Muscle of back (tissue), 11 donors: ENCODE measurements around the gene CDYL2. TPM values are rescaled to one million over a fixed set of nuclear protein-coding genes. Genes with fewer than 3 reads are reported as not detected.
A peak's percentile ranks its signal among the peaks of the same experiment; 100 is the strongest.
"Not testable (repeated sequence)": the region's sequence is repeated elsewhere in the genome, so short reads cannot be mapped to it uniquely, and the experiment has no call there.

Experiments used
- DNase-seq, 3 donors: peaks; one replicate each; pipeline versions ENCODE4 v3.0.0 to v3.0.0-alpha.2; 2013
- polyA plus RNA-seq, 10 donors: library from polyadenylated mRNA; unstranded; fragments of 120-200 nt; gene quantifications; one replicate each; pipeline ENCODE4 v1.2.1, GENCODE V29; 2013; ENCODE audit not compliant: insufficient read length in 10 of 10

Gene CDYL2
- polyA plus RNA-seq, 10 donors, result 2.0 to 3.7 (median 2.8) TPM

DNA sequence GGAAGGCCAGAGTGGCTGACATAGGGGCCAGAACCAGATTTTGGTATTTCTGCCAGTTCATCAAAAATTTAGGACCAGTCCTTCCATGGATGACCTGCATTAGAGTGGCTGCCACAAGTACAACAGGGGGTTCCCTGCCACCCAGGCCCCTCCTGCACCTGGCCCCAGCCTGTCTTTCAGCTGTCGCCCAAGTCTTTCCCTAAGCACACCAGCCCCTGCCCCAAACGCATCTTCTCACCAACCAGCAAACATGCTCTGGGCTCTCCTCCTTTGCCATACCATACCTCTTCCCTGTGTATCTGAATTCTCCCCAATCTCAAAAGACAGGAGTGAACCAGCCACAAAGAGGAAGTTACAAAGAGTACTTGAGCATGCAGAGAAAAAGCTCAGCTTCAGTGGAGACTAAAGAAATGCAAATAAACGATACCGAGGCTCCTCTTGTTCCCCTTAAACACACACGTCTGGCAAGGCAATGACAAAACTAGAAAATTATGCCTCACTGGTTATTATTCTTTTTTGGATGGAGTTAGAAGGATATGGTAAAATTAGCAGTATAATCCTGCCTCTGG, 133.0 kb downstream of the CDYL2 start:
- no peak for DNase-seq

DNA sequence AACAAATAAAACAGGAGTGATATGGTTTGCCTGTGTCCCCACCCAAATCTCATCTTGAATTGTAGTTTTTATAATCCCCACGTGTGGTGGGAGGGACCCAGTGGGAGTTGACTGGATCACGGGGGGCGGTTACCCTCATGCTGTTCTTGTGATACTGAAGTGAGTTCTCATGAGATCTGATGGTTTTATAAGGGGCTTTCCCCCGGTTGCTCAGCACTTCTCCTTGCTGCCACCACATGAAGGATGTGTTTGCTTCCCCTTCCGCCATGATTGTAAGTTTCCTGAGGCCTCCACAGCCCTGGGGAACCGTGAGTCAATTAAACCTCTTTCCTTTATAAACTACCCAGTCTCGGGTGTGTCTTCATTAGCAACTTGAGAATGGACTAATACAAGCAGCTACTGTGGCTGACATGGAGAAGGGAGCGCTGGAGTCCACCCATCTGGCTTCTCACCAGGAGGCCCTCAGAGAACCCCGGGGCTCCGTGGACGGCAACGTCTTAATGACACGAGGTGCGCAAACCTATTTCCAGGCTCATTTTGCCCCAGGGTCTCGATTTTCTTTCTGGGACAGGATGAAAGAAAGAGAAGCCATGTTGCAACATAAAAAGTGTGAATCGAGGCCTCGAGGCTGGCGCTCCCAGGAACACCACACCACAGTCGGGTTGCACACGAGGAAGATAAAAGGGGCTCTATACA, 134.1 kb downstream of the CDYL2 start:
- DNase-seq, result no peak

DNA sequence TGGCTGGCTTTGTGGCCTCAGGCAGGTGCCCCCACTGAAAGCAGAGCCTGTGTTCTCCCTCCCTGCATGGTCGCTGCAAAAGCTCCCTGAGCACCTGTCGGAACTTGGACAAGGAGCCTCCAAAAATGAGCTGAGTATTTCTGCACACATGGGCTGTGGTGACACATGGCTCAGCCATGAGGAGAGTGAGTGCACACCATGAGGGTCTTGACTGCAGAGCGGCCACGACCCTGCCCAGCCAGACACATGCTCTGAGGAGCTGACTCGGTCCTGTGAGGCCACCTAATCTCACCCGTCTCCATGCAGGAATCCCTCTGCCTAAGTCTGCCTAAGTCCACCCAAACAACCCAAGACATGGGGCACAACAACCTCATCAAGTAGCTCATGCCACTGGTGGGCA, 134.7 kb downstream of the CDYL2 start:
- DNase-seq, result no peak

DNA sequence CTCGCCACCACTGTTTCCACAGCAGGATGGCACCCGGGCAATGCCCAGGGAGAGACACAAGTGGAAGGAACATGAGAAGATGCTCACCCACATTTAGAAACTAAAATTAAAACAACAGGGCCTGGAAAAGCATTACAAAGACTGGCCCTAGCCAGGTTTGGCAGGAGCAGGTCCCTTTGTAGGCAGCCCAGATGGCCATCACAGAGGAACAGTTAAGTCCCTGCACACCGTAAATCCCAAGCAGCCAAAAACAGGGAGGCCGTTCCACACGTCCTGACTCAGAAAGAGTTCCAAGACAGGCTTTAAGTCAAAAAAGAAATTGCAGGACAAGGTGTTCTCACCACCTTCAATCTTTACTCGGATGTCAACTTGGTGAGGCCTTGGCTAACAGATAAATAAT, 136.5 kb downstream of the CDYL2 start:
- no peak for DNase-seq

DNA sequence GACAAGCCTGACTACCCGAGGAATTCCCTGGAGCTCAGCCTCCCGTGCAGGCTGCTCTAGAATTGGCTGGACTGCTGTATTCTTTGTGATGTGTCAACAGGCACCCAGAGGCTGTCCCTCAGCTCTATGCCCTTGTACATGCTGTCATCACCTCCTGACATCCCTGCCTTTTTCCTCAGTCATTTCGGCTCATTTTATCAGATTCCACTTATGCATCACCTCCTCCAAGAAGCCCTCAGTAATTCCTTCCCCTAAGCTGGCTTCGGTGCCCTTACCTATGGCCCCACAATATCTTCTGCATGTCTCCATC, 137.2 kb downstream of the CDYL2 start:
- DNase-seq, result no peak

DNA sequence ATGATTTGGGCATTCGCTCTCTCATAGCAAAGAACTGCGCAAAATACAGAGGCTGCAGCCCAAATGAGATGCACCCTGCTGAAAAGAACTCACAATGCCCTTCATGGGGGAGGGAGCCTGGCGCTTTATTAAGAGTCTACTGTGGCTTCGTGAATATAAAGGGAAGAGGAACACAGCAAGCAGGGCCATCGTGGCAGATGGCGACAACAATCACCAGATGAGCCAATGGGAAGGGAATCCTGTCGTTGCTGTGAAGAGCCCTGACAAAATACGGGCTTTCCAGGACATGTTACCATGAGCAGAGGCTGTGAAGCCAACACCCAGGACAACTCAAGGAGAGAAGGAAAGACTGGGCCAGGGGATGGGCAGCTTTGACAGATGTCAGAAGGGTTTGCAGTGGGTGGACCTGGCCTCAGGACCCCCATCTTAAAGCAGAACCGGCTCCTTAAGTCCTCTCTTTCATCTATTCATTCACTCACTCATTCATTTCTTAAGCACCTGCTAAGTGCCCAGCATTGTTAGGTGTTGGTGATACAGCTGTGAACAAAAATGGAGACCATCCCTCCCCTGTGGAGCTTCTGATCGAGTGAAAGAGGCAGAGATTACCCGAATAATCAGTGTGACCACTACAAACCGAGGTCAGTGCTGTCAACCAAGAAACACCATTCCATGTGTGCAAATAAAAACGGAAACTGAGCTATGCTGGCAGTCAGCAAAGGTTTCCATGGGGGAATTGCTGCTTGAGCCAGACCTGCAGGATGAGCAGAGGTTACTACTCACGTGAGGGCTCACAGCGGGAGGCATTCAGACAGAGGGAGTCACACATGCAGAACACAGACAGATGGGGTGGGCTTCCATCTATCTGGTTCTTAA, 137.8 kb downstream of the CDYL2 start:
- DNase-seq, result peak in 1 of 3 donors; percentile 25

DNA sequence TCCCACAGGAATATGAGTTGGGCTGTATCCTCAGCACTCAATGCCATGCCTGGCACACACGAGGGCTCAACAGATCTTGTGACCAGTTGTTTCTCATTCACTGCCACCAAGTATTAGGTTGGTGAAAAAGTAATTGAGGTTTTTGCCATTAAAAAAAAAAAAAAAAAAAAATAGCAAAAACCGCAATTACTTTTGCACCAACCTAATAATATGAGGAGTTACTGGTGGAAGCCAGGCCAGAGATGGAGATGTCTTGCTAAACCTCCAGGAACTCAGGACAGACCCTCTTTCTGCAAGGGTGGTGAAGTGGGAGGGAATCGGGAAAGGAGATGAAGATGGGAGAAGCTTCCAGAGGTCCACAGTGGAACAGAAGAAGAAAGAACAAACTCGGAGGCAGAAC, 139.0 kb downstream of the CDYL2 start:
- no peak for DNase-seq

DNA sequence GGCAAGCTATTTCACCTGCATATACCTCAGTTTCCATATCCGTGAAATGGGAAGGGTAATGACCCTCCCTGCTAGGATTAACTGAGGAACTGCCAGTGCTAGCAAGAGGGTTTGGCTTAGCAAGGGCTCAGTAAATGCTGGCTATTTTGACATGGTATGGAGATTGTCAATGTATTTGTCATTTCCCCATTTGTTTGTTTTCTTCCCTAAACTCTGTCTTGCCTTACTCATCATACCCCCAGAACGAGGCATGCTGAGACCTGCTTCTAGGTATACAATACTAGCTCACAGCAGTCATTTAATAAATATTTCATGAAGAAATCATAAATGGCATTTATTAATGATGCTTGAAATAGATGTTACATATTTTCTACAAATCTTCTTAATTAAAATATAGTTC, 139.6 kb downstream of the CDYL2 start:
- no peak for DNase-seq

DNA sequence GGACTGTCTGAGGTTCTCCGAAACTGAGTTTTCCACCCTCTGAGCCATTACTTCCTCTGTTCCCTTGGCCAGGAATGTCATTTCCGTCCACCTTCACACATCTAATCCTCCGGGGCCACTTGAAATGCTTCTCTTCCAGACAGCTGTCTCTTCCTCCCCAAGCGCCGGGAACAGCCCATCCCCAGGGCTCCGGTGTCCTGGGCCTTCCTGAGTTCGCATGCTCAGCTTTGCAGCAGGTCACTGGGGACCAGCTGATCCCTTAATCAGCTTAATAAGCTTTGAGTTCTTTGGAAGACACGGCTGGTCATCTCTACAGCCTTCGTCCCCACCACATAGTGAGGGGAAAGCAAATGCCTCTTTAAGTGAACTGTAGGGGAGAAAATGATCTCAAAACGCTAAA, 140.2 kb downstream of the CDYL2 start:
- DNase-seq, result no peak

DNA sequence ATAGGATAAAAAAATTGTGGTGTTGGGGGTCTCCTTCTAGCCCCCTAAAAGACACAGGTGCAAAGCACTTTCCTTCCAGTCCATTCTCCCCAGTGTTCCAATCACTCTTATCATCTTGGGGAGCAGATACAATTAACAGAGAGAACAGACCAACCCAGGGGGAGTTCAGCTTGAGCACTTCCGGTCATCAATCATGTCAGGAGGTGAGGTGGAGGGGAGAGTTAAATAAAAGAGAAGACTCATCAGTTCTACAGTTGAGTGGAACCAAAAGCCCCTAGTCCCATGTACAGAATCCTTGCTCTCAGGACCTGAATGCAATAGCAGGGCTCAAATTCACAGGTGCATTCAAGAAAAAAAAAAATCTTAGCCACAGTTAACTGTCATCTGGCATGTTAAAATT, 141.3 kb downstream of the CDYL2 start:
- no peak for DNase-seq

DNA sequence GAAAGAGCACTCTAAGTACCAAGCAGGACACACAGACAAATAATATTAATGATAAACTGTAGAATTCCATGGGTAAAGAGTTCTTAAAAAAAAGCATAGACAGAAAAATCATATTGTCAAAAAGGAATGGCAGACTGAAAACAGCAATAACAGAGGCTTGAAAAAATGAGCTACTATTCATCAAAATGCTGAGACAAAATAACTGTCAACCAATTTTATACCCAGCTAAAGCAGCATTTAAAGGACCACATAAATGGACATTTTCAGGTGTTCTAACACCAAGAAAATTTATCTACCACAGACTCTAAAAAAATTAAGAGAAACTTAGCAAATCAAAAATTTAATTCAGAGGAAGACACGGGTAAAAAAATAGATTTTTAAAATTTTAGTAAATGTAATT, 144.5 kb downstream of the CDYL2 start:
- DNase-seq, result no peak

DNA sequence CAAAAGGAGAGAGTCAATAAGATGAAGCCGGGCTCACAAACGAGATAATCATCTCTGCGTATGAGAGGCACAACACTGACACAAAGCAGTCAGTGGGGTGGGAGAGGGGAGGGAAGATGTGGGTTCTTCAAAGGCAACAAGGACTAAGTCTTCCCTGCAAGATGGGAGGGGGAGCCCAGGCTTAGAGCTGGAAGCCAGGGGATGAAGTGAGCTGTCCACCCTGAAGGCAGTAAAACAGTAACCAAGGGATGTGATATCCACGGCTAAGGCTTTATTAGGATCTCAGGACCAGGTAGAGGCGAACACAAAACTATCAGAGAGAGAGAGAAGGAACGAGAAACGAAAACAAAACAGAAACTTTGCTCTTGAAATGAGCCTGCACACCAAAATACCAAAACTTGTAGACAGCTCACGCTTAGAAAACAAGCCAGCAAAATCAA, 147.7 kb downstream of the CDYL2 start:
- no peak for DNase-seq

DNA sequence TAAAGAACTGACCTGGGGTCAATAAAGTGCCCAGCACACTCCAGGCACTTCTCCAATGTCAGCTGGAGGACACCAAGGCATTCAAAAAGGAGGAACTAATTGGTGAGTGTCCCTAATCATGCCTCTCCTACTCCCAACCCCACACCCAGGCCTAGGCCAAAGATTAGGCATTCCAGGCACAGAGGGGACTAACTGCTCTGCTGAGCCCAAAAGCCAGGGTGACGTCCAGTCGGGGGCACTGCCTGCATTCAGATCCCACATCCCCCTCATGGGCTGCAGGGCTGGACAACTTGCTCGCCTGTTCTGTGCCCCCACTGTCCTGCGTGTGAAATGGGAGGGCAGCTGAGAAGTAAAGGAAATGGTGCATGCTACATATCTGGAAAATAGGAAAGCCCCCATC, 148.2 kb downstream of the CDYL2 start:
- no peak for DNase-seq

DNA sequence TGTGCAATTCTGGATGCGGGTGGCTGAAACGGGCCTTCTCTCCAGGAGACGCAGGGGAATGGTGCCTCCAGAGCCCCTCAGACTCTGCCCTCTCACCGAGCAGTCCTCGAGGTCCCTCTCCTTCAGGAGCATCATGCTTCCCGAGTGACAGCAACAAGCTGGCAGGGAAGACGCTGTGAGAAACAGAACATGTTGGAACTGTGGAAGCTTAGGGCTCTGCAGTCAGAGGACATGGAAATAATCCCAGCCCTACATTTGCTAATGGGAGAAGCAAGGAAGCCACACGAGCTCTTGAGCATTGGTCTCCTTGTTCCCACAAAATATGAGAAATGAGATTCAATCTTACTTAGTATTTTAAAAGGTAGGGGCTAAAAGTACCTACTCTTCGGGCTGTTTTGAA, 148.6 kb downstream of the CDYL2 start:
- DNase-seq, result no peak

DNA sequence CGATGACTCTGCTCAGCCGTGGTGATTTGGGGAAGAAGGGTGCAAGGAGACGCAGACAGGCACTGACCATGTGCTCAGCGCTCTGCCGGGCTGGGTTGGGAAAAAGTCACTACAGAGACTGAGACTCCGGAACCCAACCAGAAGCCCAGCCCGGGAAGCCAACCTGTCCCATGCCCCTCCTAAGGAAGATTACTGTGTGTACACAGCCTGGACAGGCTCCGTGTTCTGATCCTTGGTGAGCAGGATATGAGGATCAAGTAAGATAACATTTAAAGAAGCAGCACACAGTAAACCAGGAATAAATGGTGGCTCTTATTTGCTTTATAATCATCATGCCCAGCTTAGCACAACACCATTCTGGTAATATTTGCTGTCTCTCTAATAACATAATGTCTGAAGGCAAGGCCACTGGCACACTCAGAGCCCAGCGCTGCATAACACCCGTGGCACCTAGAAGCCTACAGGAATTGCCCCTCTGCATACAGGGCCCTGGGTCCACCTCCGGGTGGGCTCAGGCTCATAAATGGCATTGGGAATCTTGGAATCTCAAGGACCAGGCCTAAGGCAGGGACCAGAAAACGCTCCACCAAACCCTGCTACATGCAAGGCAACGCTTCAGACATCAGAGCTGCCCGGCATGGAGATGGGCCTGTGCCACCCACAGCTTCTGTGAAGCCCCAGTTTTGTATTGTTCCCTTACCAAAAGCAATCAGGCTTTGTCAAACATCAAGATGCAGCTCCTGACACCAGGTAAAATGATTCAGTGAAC, 150.1 kb downstream of the CDYL2 start:
- DNase-seq, result no peak

DNA sequence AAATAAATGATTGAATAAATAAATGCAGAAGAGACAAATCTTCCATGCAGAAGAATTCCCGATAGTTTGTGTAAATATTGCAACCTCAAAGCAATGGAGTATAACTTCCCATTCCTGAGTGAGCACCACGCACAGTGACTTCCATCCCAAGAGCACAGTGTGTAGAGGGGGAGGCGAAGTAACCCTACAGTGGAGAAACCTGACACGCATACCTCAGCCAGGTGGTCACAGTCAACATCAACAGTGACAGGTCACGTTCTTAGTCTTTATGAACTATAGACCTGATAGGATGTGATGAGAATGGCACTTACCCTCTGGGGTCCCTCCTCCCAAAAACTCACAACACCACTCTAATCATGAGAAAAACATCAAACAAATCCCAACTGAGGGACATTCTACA, 152.0 kb downstream of the CDYL2 start:
- no peak for DNase-seq

DNA sequence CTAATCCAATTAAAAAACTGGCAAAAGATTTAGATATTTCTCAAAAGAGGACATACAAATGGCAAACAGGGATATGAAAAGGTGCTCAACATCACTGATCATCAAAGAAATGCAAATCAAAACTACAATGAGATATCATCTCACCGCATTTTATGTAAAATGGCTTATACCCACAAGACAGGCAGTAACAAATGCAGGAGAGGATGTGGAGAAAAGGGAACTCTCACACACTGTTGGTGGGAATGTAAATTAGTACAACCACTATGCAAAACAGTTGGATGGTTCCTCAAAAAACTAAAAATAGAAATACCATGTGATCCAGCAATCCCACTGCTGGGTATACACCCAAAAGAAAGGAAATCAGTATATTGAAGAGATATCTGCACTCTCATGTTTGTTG, 154.1 kb downstream of the CDYL2 start:
- DNase-seq, result not testable (repeated sequence)

DNA sequence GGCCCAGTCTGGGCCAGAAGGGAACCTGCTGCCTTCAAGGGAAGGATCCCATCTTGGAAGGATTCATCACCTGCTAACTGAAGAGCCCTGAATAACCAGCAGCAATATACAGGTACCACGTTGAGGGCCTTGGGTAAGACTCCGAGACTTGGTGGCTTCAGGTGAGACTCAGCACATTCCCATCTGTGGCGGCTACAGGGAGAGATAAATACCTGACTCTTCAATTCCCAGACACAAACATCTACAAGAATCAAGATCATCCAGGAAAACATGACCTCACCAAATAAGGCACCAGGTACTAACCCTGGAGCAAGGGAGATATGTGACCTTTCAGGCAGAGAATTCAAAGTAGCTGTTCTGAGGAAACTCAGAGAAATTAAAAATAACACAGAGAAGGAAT, 164.1 kb downstream of the CDYL2 start:
- no peak for DNase-seq

DNA sequence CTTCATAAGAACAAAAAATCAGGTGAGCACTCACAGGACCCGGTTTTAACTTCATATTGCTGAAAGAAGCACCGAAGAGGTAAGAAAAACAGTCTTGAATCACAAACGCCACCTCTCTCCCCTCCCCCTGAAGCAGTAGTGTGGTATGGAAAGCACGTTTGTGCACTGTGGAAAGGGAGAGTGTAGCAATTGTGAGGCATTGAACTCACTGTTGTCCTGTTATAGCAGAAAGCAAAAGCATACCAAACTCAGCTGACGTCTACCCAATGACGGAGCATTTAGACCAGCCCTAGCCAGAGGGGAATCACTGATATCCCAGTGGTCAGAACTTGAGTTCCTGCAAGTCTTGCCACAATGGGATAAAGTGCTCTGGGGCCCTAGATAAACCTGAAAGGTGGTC, 164.8 kb downstream of the CDYL2 start:
- no peak for DNase-seq

DNA sequence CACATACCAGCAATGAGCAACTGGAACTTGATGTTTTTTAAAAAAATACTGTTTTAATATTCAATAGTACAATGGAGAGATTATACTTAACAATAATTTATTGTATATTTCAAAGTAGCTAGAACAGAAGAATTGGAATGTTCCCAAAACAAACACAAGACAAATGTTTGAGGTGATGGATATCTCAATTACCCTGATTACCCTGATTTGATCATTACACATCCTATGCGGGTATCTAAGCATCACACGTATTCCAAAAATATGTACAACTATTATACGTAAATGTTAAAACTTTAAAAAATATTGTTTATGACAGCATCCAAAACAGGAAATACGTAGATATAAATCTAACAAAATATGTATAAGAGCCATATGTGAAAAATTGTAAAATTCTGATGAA, 166.8 kb downstream of the CDYL2 start:
- no peak for DNase-seq

DNA sequence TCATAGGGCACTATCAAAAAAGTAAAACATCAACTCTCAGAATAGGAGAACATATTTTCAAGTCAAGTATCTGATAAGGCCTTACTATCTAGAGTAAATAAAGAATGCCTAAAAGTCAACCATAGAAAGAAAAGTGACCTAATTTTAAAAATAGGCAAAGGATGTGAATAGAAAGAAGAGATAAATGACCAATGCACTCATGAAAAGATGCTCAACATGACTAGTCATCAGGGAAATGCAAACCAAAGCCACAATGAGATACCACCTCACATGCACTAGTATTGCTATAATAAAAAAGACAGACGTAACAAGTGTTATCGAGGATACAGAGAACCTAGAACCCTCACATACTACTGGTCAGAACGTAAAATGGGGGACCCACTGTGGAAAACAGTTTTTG, 172.8 kb downstream of the CDYL2 start:
- no peak for DNase-seq

DNA sequence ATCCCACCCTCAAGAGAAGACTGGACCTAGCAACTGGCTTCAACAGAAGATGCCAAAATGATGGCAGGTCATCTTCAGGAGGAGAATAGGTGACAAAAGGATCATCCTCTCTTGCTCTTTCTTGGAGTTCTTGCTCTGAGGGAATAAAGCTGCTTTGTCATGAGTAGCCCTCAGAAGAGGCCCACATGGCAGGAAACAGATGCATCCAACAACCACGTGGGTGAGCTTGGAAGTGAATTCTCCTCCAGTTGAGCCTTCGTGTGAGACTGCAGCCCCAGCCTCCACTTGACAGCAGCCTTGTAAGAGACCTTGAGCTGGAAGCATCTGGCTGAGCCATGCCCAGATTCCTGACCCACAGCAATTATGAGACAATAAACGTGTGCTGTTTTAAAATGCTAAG, 176.1 kb downstream of the CDYL2 start:
- no peak for DNase-seq

DNA sequence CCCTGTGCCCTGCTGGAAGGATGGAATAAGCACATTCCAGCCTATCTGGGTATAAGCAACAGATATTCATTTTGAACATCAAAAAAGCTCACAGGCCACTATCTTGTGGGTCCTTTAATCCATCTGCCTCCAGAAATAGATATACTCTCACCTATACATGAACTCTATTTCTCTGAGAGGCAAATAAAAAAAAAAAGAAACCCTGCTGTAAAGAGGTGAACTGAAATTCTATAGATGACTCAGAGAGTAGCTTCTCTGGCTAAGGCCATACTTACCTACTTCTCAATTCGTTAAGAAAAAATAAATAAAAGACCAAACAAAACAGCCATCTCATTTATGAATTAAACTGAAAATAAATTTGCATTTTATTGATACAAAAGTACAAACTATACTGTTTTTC, 177.3 kb downstream of the CDYL2 start:
- no peak for DNase-seq
